ENCODE data around the gene AGR2. TPM values are rescaled to one million over a fixed set of nuclear protein-coding genes. Genes with fewer than 3 reads are reported as not detected.

AGR2 gene
- total RNA-seq, 2 experiments from 2014 or later = not detected

- H3K9me3 Mint-ChIP-seq = peaks cover 1% of the 10 kb centered on the region
- POLR2A ChIA-PET = no interaction called here
- no peaks in the 10 kb centered on the region for H3K36me3 Mint-ChIP-seq
- peaks cover 19% of the 10 kb centered on the region for H3K4me1 Mint-ChIP-seq
- ATAC-seq (ENCODE audit: low read depth) = no peak
- no peak overlapping the region for H3K4me3 Mint-ChIP-seq
- peaks cover 24% of the 10 kb centered on the region for H3K27me3 Mint-ChIP-seq
- no peak overlapping the region for H3K27ac Mint-ChIP-seq
- DNase-seq = no peak
Measured at GRCh38 chr7:16755397-16755796, 49.4 kb downstream of the AGR2 start.

- POLR2A ChIA-PET = no interaction called here
- Mint-ChIP-seq H3K4me1 (peaks cover 19% of the 10 kb centered on the region), H3K36me3 (no peaks in the 10 kb centered on the region), H3K27ac (no peak overlapping the region), H3K9me3 (peaks cover 1% of the 10 kb centered on the region), H3K27me3 (peaks cover 24% of the 10 kb centered on the region), H3K4me3 (peak overlapping the region; percentile 83)
- DNase-seq (no peak), ATAC-seq (ENCODE audit: low read depth) (no peak)
Measured at GRCh38 chr7:16754856-16755317, 49.9 kb downstream of the AGR2 start.

GRCh38 chr7:16753932-16754855 is 50.6 kb downstream of the AGR2 start:
- DNase-seq = no peak
- Mint-ChIP-seq H3K27me3 (peaks cover 24% of the 10 kb centered on the region), H3K27ac (no peak overlapping the region), H3K4me3 (peak overlapping the region; percentile 83), H3K36me3 (no peaks in the 10 kb centered on the region), H3K4me1 (peaks cover 16% of the 10 kb centered on the region), H3K9me3 (no peaks in the 10 kb centered on the region)
- ATAC-seq (ENCODE audit: low read depth) = peak; percentile 17
- POLR2A ChIA-PET = no interaction called here

- POLR2A ChIA-PET = no interaction called here
- ATAC-seq (ENCODE audit: low read depth) = peak; percentile 96
- Mint-ChIP-seq H3K4me3 (peak within 1 kb of the TSS; percentile 83), H3K9me3 (no peaks in the 10 kb centered on the region), H3K36me3 (no peaks in the 10 kb centered on the region), H3K27ac (no peak within 1 kb of the TSS), H3K27me3 (peaks cover 24% of the 10 kb centered on the region), H3K4me1 (peaks cover 11% of the 10 kb centered on the region)
- peak; percentile 81 for DNase-seq
Measured at GRCh38 chr7:16753102-16753931, 51.5 kb downstream of the AGR2 start, which contains the start of gene TSPAN13. Gene TSPAN13, plus strand, starts transcription at chr7:16753755. Its CDS starts 213 bp downstream, at chr7:16753968.

GRCh38 chr7:16747102-16747501 is 57.7 kb downstream of the AGR2 start:
- ATAC-seq (ENCODE audit: low read depth) (no peak), DNase-seq (no peak)
- peaks cover 2% of the 10 kb centered on the region for H3K4me1 Mint-ChIP-seq
- peaks cover 7% of the 10 kb centered on the region for H3K27me3 Mint-ChIP-seq
- H3K4me3 Mint-ChIP-seq = no peak overlapping the region
- H3K9me3 Mint-ChIP-seq = no peaks in the 10 kb centered on the region
- POLR2A ChIA-PET = no interaction called here
- H3K27ac Mint-ChIP-seq = no peak overlapping the region
- H3K36me3 Mint-ChIP-seq = no peaks in the 10 kb centered on the region

- POLR2A ChIA-PET = no interaction called here
- Mint-ChIP-seq H3K9me3 (no peaks in the 10 kb centered on the region), H3K27ac (no peak overlapping the region), H3K27me3 (peaks cover 2% of the 10 kb centered on the region), H3K36me3 (no peaks in the 10 kb centered on the region), H3K4me1 (no peaks in the 10 kb centered on the region), H3K4me3 (no peak overlapping the region)
- DNase-seq (no peak), ATAC-seq (ENCODE audit: low read depth) (no peak)
Measured at GRCh38 chr7:16745645-16746044, 59.2 kb downstream of the AGR2 start.

GRCh38 chr7:16744518-16745250 is 60.1 kb downstream of the AGR2 start:
- Mint-ChIP-seq H3K9me3 (no peaks in the 10 kb centered on the region), H3K27me3 (peaks cover 2% of the 10 kb centered on the region), H3K4me1 (no peaks in the 10 kb centered on the region), H3K4me3 (no peak overlapping the region), H3K36me3 (no peaks in the 10 kb centered on the region), H3K27ac (no peak overlapping the region)
- ATAC-seq (ENCODE audit: low read depth) (no peak), DNase-seq (no peak)
- POLR2A ChIA-PET = no interaction called here

GRCh38 chr7:16743236-16743635 is 61.6 kb downstream of the AGR2 start:
- no peak for ATAC-seq (ENCODE audit: low read depth)
- no peaks in the 10 kb centered on the region for H3K36me3 Mint-ChIP-seq
- H3K4me3 Mint-ChIP-seq = no peak overlapping the region
- no peaks in the 10 kb centered on the region for H3K9me3 Mint-ChIP-seq
- DNase-seq = no peak
- H3K27ac Mint-ChIP-seq = no peak overlapping the region
- peaks cover 2% of the 10 kb centered on the region for H3K27me3 Mint-ChIP-seq
- no peaks in the 10 kb centered on the region for H3K4me1 Mint-ChIP-seq
- POLR2A ChIA-PET = no interaction called here

- POLR2A ChIA-PET = no interaction called here
- ATAC-seq (ENCODE audit: low read depth) (no peak), DNase-seq (no peak)
- no peaks in the 10 kb centered on the region for H3K36me3 Mint-ChIP-seq
- H3K4me1 Mint-ChIP-seq = no peaks in the 10 kb centered on the region
- no peak overlapping the region for H3K27ac Mint-ChIP-seq
- H3K4me3 Mint-ChIP-seq = no peak overlapping the region
- H3K9me3 Mint-ChIP-seq = no peaks in the 10 kb centered on the region
- peaks cover 2% of the 10 kb centered on the region for H3K27me3 Mint-ChIP-seq
Measured at GRCh38 chr7:16742547-16742946, 62.3 kb downstream of the AGR2 start.

Other genes starting within 250 kb of the AGR2 start
- gene ANKMY2, start 159.2 kb downstream of the AGR2 start, total RNA-seq = 10 to 100 TPM; 14.3 to 18.7 TPM
- gene BZW2, start 158.8 kb downstream of the AGR2 start, total RNA-seq = 10 to 100 TPM; 41.0 to 44.1 TPM
- under 1 TPM; 0.42 to 0.91 TPM for gene TSPAN13, start 51.2 kb downstream of the AGR2 start, total RNA-seq
- not detected for gene AGR3, start 77.0 kb upstream of the AGR2 start, total RNA-seq

Measured in activated naive CD8-positive, alpha-beta T cell treated with anti-CD3 and anti-CD28 coated beads, Interleukin-2, amount 10 ng/mL, durations not matched to agents 7 days and 5 days (primary cell).